Trophoblast cell (in vitro differentiated cells and primary cell): ENCODE data around the gene CHKB.
A peak's percentile ranks its signal among the peaks of the same experiment; 100 is the strongest.

Experiments used
- DNase-seq, 2 donors: peaks; one replicate each; pipeline ENCODE4 v3.0.0-alpha.2; 2016
- H2AFZ ChIP-seq: 2 replicates; pipeline ENCODE4 v1.6.1; 2013; ENCODE audit warnings: low read length, moderate library complexity, mild to moderate bottlenecking; ENCODE audit not compliant: insufficient read depth, poor library complexity
- H2AK5ac ChIP-seq: 2 replicates; pipeline ENCODE4 v1.6.1; 2013; ENCODE audit warnings: mild to moderate bottlenecking, low read length
- H2BK120ac ChIP-seq: 2 replicates; pipeline ENCODE4 v1.6.1; 2013; ENCODE audit warnings: low read length, mild to moderate bottlenecking, moderate library complexity; ENCODE audit not compliant: insufficient read depth, poor library complexity
- H2BK12ac ChIP-seq: 2 replicates; pipeline ENCODE4 v1.6.1; 2013; ENCODE audit warnings: mild to moderate bottlenecking, low read length, moderate library complexity
- H2BK5ac ChIP-seq: 2 replicates; pipeline ENCODE4 v1.6.1; 2013; ENCODE audit warnings: low read length, low read depth, moderate library complexity, mild to moderate bottlenecking; ENCODE audit not compliant: poor library complexity
- H3K14ac ChIP-seq: 2 replicates; pipeline ENCODE4 v1.6.1; 2013; ENCODE audit warnings: mild to moderate bottlenecking, low read length
- H3K18ac ChIP-seq: 2 replicates; pipeline ENCODE4 v1.6.1; 2013; ENCODE audit warnings: mild to moderate bottlenecking, low read length
- H3K23ac ChIP-seq: 2 replicates; pipeline ENCODE4 v1.6.1; 2013; ENCODE audit warnings: low read length
- H3K27ac ChIP-seq: 2 replicates; pipeline ENCODE4 v1.5.1; 2013; ENCODE audit warnings: low read depth, mild to moderate bottlenecking, inconsistent platforms, low read length, moderate library complexity
- H3K27me3 ChIP-seq: 2 replicates; pipeline ENCODE4 v1.6.1; 2013; ENCODE audit warnings: inconsistent platforms, mild to moderate bottlenecking, low read length, moderate library complexity; ENCODE audit not compliant: insufficient read depth
- H3K36me3 ChIP-seq, 2 experiments: 1 replicate in 1 of 2; 2 replicates in 1 of 2; pipeline ENCODE4 v1.6.1; 2013; ENCODE audit warnings: low read length in 2 of 2, mild to moderate bottlenecking in 2 of 2, moderate library complexity in 1 of 2; ENCODE audit not compliant: insufficient read depth in 2 of 2, control insufficient read depth in 1 of 2
- H3K4ac ChIP-seq: 2 replicates; pipeline ENCODE4 v1.6.1; 2013; ENCODE audit warnings: low read depth, mild to moderate bottlenecking, low read length, moderate library complexity
- H3K4me1 ChIP-seq, 2 experiments: 1 replicate in 1 of 2; 2 replicates in 1 of 2; pipeline ENCODE4 v1.6.1; 2013; ENCODE audit warnings: low read length in 2 of 2, mild to moderate bottlenecking in 2 of 2, moderate library complexity in 1 of 2; ENCODE audit not compliant: insufficient read depth in 2 of 2, control insufficient read depth in 1 of 2
- H3K4me2 ChIP-seq: 2 replicates; pipeline ENCODE4 v1.6.1; 2013; ENCODE audit warnings: inconsistent platforms, mild to moderate bottlenecking, low read length, moderate library complexity
- H3K4me3 ChIP-seq: 2 replicates; pipeline ENCODE4 v1.5.1; 2013; ENCODE audit warnings: mild to moderate bottlenecking, low read depth, low read length, inconsistent platforms
- H3K79me1 ChIP-seq: one replicate; pipeline ENCODE4 v1.6.1; 2013; ENCODE audit warnings: low read length
- H3K79me2 ChIP-seq: 2 replicates; pipeline ENCODE4 v1.6.1; 2013; ENCODE audit warnings: low read length, mild to moderate bottlenecking; ENCODE audit not compliant: control insufficient read depth, insufficient read depth, poor library complexity
- H3K9ac ChIP-seq: 2 replicates; pipeline ENCODE4 v1.6.1; 2013; ENCODE audit warnings: mild to moderate bottlenecking, low read length
- H3K9me3 ChIP-seq: 2 replicates; pipeline ENCODE4 v1.6.1; 2013; ENCODE audit warnings: low read depth, mild to moderate bottlenecking, control low read depth, inconsistent platforms, low read length; ENCODE audit not compliant: insufficient read depth
- H4K12ac ChIP-seq: 2 replicates; pipeline ENCODE4 v1.6.1; 2013; ENCODE audit warnings: low read depth, mild to moderate bottlenecking, low read length, moderate library complexity
- H4K8ac ChIP-seq: 2 replicates; pipeline ENCODE4 v1.6.1; 2013; ENCODE audit warnings: low read depth, mild to moderate bottlenecking, low read length, moderate library complexity
- H4K91ac ChIP-seq: one replicate; pipeline ENCODE4 v1.6.1; 2013; ENCODE audit warnings: low read depth, mild to moderate bottlenecking, low read length, moderate library complexity
- WGBS: extraction: QIAGEN DNeasy Blood & Tissue Kit; methylation state at CpG from one replicate; pipeline ENCODE4 v1.1.7; 2013; ENCODE audit warnings: missing lambda C conversion rate; ENCODE audit not compliant: insufficient read length, insufficient coverage; ENCODE audit errors: extremely low coverage; 5-methylcytosine and 5-hydroxymethylcytosine counted together

The CHKB gene

GRCh38 chr22:50550395-50550794 lies 32.3 kb downstream of the CHKB start:
- Histone ChIP-seq H3K27me3 (no peaks in the 10 kb centered on the region), H3K23ac (no peak overlapping the region), H2AFZ (no peak overlapping the region), H2BK5ac (no peak overlapping the region), H3K18ac (no peak overlapping the region), H3K79me1 (no peaks in the 10 kb centered on the region), H4K8ac (no peak overlapping the region), H2AK5ac (no peak overlapping the region), H3K4me1 (peaks cover 7 to 8% of the 10 kb centered on the region in 2 experiments), H3K79me2 (no peaks in the 10 kb centered on the region), H3K27ac (no peak overlapping the region), H4K91ac (no peak overlapping the region), H3K4me2 (no peak overlapping the region), H3K4ac (no peak overlapping the region), H3K4me3 (no peak overlapping the region), H2BK120ac (no peak overlapping the region), H3K9ac (no peak overlapping the region), H4K12ac (no peak overlapping the region), H3K36me3 (no peaks in the 10 kb centered on the region), H3K9me3 (no peaks in the 10 kb centered on the region), H3K14ac (no peak overlapping the region), H2BK12ac (no peak overlapping the region)
- no peak for DNase-seq
- WGBS: no CpG with 5 or more reads among the region's 8 CpGs

- Histone ChIP-seq H4K12ac (no peak overlapping the region), H3K9me3 (no peaks in the 10 kb centered on the region), H3K9ac (no peak overlapping the region), H2BK120ac (no peak overlapping the region), H3K4me2 (no peak overlapping the region), H4K91ac (no peak overlapping the region), H2AFZ (no peak overlapping the region), H3K14ac (no peak overlapping the region), H3K36me3 (no peaks in the 10 kb centered on the region), H2AK5ac (no peak overlapping the region), H3K4ac (no peak overlapping the region), H4K8ac (no peak overlapping the region), H3K79me1 (peaks cover 2% of the 10 kb centered on the region), H2BK12ac (no peak overlapping the region), H3K4me3 (no peak overlapping the region), H3K4me1 (peaks cover 8 to 16% of the 10 kb centered on the region in 2 experiments), H3K23ac (no peak overlapping the region), H3K27ac (no peak overlapping the region), H3K79me2 (no peaks in the 10 kb centered on the region), H3K27me3 (no peaks in the 10 kb centered on the region), H3K18ac (no peak overlapping the region), H2BK5ac (no peak overlapping the region)
- DNase-seq: no peak
- WGBS: no CpG with 5 or more reads among the region's 68 CpGs
These were observed 33.5 kb downstream of the CHKB start for GRCh38 chr22:50548921-50549790.

- Histone ChIP-seq H3K14ac (no peak overlapping the region), H3K4ac (no peak overlapping the region), H4K91ac (peak overlapping the region; percentile 22), H3K79me1 (peaks cover 2% of the 10 kb centered on the region), H3K79me2 (no peaks in the 10 kb centered on the region), H4K12ac (no peak overlapping the region), H2BK120ac (no peak overlapping the region), H3K9ac (no peak overlapping the region), H2AK5ac (no peak overlapping the region), H3K4me2 (no peak overlapping the region), H3K23ac (no peak overlapping the region), H3K36me3 (no peaks in the 10 kb centered on the region), H3K4me3 (no peak overlapping the region), H3K4me1 (peaks cover 8 to 19% of the 10 kb centered on the region in 2 experiments), H2BK12ac (no peak overlapping the region), H2AFZ (no peak overlapping the region), H3K18ac (no peak overlapping the region), H2BK5ac (no peak overlapping the region), H3K9me3 (no peaks in the 10 kb centered on the region), H4K8ac (no peak overlapping the region), H3K27me3 (no peaks in the 10 kb centered on the region), H3K27ac (no peak overlapping the region)
- whole genome bisulfite sequencing: no CpG with 5 or more reads among the region's 56 CpGs
- DNase-seq: no peak
These were observed 34.4 kb downstream of the CHKB start for GRCh38 chr22:50548040-50548920.

GRCh38 chr22:50547263-50547985 lies 35.2 kb downstream of the CHKB start:
- H3K23ac ChIP-seq: no peak overlapping the region
- peak overlapping the region; percentile 20 for H2BK12ac ChIP-seq
- H3K18ac ChIP-seq: no peak overlapping the region
- H3K9ac ChIP-seq: no peak overlapping the region
- no peak overlapping the region for H2AK5ac ChIP-seq
- H2AFZ ChIP-seq: no peak overlapping the region
- no peaks in the 10 kb centered on the region for H3K9me3 ChIP-seq
- DNase-seq: no peak
- no peak overlapping the region for H3K14ac ChIP-seq
- H3K27ac ChIP-seq: no peak overlapping the region
- peak overlapping the region; percentile 32 for H4K91ac ChIP-seq
- no peak overlapping the region for H2BK120ac ChIP-seq
- no peak overlapping the region for H3K4me2 ChIP-seq
- no peak overlapping the region for H2BK5ac ChIP-seq
- no peak overlapping the region for H4K8ac ChIP-seq
- H3K4me3 ChIP-seq: no peak overlapping the region
- no peaks in the 10 kb centered on the region for H3K27me3 ChIP-seq
- peaks cover 8 to 19% of the 10 kb centered on the region in 2 experiments for H3K4me1 ChIP-seq
- no peaks in the 10 kb centered on the region for H3K79me2 ChIP-seq
- no peak overlapping the region for H3K4ac ChIP-seq
- H3K79me1 ChIP-seq: peaks cover 2% of the 10 kb centered on the region
- no peaks in the 10 kb centered on the region for H3K36me3 ChIP-seq
- WGBS: no CpG with 5 or more reads among the region's 35 CpGs
- no peak overlapping the region for H4K12ac ChIP-seq
